Gastroesophageal sphincter (tissue), 4 donors: Measurements from ENCODE around the gene MEGF8. TPM values are rescaled to one million over a fixed set of nuclear protein-coding genes. Genes with fewer than 3 reads are reported as not detected.

Source experiments
- ATAC-seq: fragments of 150-250 bp; one replicate; pipeline ENCODE4 v1.9.1; 2016; ENCODE audit warnings: mild to moderate bottlenecking, moderate library complexity
- H3K27ac ChIP-seq, 4 donors: fragments of 200-600 bp; sonication (generic) in 3 of 4; 1 replicate in 3 of 4; 2 replicates in 1 of 4; pipeline ENCODE4 v1.5.1; 2016 to 2019
- H3K27me3 ChIP-seq: fragments of 200-600 bp; sonication (generic); one replicate; pipeline ENCODE4 v1.5.1; 2019
- H3K36me3 ChIP-seq, 2 donors: fragments of 200-600 bp; sonication (generic); one replicate each; pipeline ENCODE4 v1.5.1; 2019; ENCODE audit warnings: control low read depth in 1 of 2
- H3K4me1 ChIP-seq, 3 donors: fragments of 200-600 bp; sonication (generic); 1 replicate in 2 of 3; 2 replicates in 1 of 3; pipeline ENCODE4 v1.5.1; 2016 to 2019; ENCODE audit warnings: control low read depth in 2 of 3
- H3K4me3 ChIP-seq, 2 donors: fragments of 200-600 bp; sonication (generic); one replicate each; pipeline ENCODE4 v1.5.1; 2019; ENCODE audit warnings: mild to moderate bottlenecking in 1 of 2, moderate library complexity in 1 of 2
- H3K9me3 ChIP-seq, 3 donors: fragments of 200-600 bp; sonication (generic); one replicate each; pipeline ENCODE4 v1.5.1; 2017 to 2019; ENCODE audit warnings: control low read depth in 2 of 3
- CTCF ChIP-seq, 4 experiments: fragments of 200-600 bp in 2 of 4; fragments of 450-650 bp in 2 of 4; sonication (generic) in 1 of 4; IDR thresholded peaks; one replicate each; pipeline ENCODE4 v1.5.1; 2017 to 2019; ENCODE audit warnings: antibody characterized with exemption in 4 of 4, mild to moderate bottlenecking in 2 of 4, moderate library complexity in 2 of 4
- EP300 ChIP-seq: sonication (generic); formaldehyde crosslinking; IDR thresholded peaks from one replicate; pipeline ENCODE4 v1.6.1; 2017; ENCODE audit warnings: antibody characterized with exemption, mild to moderate bottlenecking
- POLR2A ChIP-seq, 2 donors: fragments of 450-650 bp; IDR thresholded peaks; one replicate each; pipeline ENCODE4 v1.6.1; 2017; ENCODE audit warnings: antibody characterized with exemption in 2 of 2, mild to moderate bottlenecking in 2 of 2, moderate library complexity in 1 of 2
- POLR2AphosphoS5 ChIP-seq: sonication (generic); formaldehyde crosslinking; IDR thresholded peaks from one replicate; pipeline ENCODE4 v1.6.1; 2017; ENCODE audit warnings: antibody characterized with exemption
- WGBS, 2 donors: methylation state at CpG; one replicate each; pipeline ENCODE4 v1.1.5; 2018; ENCODE audit warnings: low coverage in 1 of 2; 5-methylcytosine and 5-hydroxymethylcytosine counted together
- total RNA-seq, 4 donors: library from RNA; depleted of rRNA; stranded (reverse); fragments of >200 nt; gene quantifications; one replicate each; pipeline ENCODE4 v1.1.0, GENCODE V29; 2016

Gene MEGF8
- total RNA-seq, 4 donors from 2014 or later, result 13.9 to 44.4 (median 18.1) TPM

- no peak for ATAC-seq
- H3K4me1 ChIP-seq, result peaks cover 0 to 26% (median 5%) of the 10 kb centered on the region in 3 donors
- no peaks in the 10 kb centered on the region for H3K9me3 ChIP-seq
- no peaks in the 10 kb centered on the region for H3K36me3 ChIP-seq
- H3K4me3 ChIP-seq, result peak overlapping the region in 1 of 2 donors; percentile 67
- WGBS, 2 donors, result 67 to 89% methylated on average over 3 to 7 of the region's 17 CpGs
- peaks cover 11% of the 10 kb centered on the region for H3K27me3 ChIP-seq
- peak overlapping the region in 3 of 4 donors; percentile 68 to 82 (median 77) for H3K27ac ChIP-seq
- TF ChIP-seq POLR2A (IDR thresholded peaks at IDR 0.05), result no peak
Observed at GRCh38 chr19:42422092-42422900, 96.9 kb downstream of the MEGF8 start.

- H3K4me1 ChIP-seq, result peaks cover 0 to 26% (median 5%) of the 10 kb centered on the region in 3 donors
Observed at GRCh38 chr19:42422901-42423461, 97.5 kb downstream of the MEGF8 start.

GRCh38 chr19:42423462-42424344 is 98.3 kb downstream of the MEGF8 start:
- peaks cover 0 to 26% (median 5%) of the 10 kb centered on the region in 3 donors for H3K4me1 ChIP-seq
- H3K4me3 ChIP-seq, result peak overlapping the region; percentile 38 to 67
- TF ChIP-seq POLR2A (IDR thresholded peaks at IDR 0.05) (no peak), POLR2AphosphoS5 (peak; percentile 22)
- H3K36me3 ChIP-seq, result no peaks in the 10 kb centered on the region
- no peaks in the 10 kb centered on the region for H3K9me3 ChIP-seq
- H3K27ac ChIP-seq, result peak overlapping the region in 3 of 4 donors; percentile 68 to 82 (median 77)
- peak; percentile 97 for ATAC-seq
- WGBS, 2 donors, result 0% methylated on average over 6 of the region's 65 CpGs; no CpG with 5 or more reads in 1 of the 2 donors
- H3K27me3 ChIP-seq, result peaks cover 11% of the 10 kb centered on the region

More at GRCh38 chr19:42422901-42423461, 97.5 kb downstream of the MEGF8 start:
- TF ChIP-seq EP300, result no peak
- TF ChIP-seq POLR2A (IDR thresholded peaks at IDR 0.05), result no peak
- TF ChIP-seq CTCF (IDR thresholded peaks at IDR 0.05), result no peak
- TF ChIP-seq POLR2AphosphoS5, result no peak
- ATAC-seq, result peak; percentile 46
- H3K4me3 ChIP-seq, result peak overlapping the region; percentile 38 to 67
- no peaks in the 10 kb centered on the region for H3K36me3 ChIP-seq
- WGBS, 2 donors, result 0 to 10% methylated on average over 3 to 6 of the region's 38 CpGs
- H3K27me3 ChIP-seq, result peaks cover 11% of the 10 kb centered on the region
- H3K9me3 ChIP-seq, result no peaks in the 10 kb centered on the region
- H3K27ac ChIP-seq, result peak overlapping the region in 3 of 4 donors; percentile 68 to 82 (median 77)

- 60% methylated on average over 1 of the region's 15 CpGs; no CpG with 5 or more reads in 1 of the 2 donors for WGBS, 2 donors
- H3K4me3 ChIP-seq, result peak overlapping the region in 1 of 2 donors; percentile 67
- H3K36me3 ChIP-seq, result no peaks in the 10 kb centered on the region
- no peaks in the 10 kb centered on the region for H3K9me3 ChIP-seq
- no peak for ATAC-seq
- no peak for TF ChIP-seq POLR2AphosphoS5
- no peak for TF ChIP-seq EP300
- no peak for TF ChIP-seq CTCF (IDR thresholded peaks at IDR 0.05)
- TF ChIP-seq POLR2A (IDR thresholded peaks at IDR 0.05), result no peak
- H3K4me1 ChIP-seq, result peaks cover 0 to 26% (median 5%) of the 10 kb centered on the region in 3 donors
- peak overlapping the region in 3 of 4 donors; percentile 68 to 82 (median 77) for H3K27ac ChIP-seq
- H3K27me3 ChIP-seq, result peaks cover 11% of the 10 kb centered on the region
Observed at GRCh38 chr19:42424345-42424707, 98.9 kb downstream of the MEGF8 start.

GRCh38 chr19:42424712-42425131 is 99.3 kb downstream of the MEGF8 start:
- H3K9me3 ChIP-seq, result no peaks in the 10 kb centered on the region
- peaks cover 11% of the 10 kb centered on the region for H3K27me3 ChIP-seq
- no peaks in the 10 kb centered on the region for H3K36me3 ChIP-seq
- no peak overlapping the region for H3K27ac ChIP-seq
- no peak for ATAC-seq
- 82% methylated on average over 4 of the region's 13 CpGs; no CpG with 5 or more reads in 1 of the 2 donors for WGBS, 2 donors
- H3K4me1 ChIP-seq, result peaks cover 0 to 26% (median 5%) of the 10 kb centered on the region in 3 donors
- no peak overlapping the region for H3K4me3 ChIP-seq
- TF ChIP-seq EP300, result no peak
- no peak for TF ChIP-seq POLR2A (IDR thresholded peaks at IDR 0.05)
- TF ChIP-seq CTCF (IDR thresholded peaks at IDR 0.05), result no peak
- TF ChIP-seq POLR2AphosphoS5, result no peak
